GM04503 (cell line): ENCODE data around the gene STRN3.
"Not testable (repeated sequence)": the region's sequence is repeated elsewhere in the genome, so short reads cannot be mapped to it uniquely, and the experiment has no call there.

Source experiments
- DNase-seq: peaks from one replicate; pipeline ENCODE4 v3.0.0-alpha.2; 2012; ENCODE audit warnings: low read depth

The STRN3 gene

DNA sequence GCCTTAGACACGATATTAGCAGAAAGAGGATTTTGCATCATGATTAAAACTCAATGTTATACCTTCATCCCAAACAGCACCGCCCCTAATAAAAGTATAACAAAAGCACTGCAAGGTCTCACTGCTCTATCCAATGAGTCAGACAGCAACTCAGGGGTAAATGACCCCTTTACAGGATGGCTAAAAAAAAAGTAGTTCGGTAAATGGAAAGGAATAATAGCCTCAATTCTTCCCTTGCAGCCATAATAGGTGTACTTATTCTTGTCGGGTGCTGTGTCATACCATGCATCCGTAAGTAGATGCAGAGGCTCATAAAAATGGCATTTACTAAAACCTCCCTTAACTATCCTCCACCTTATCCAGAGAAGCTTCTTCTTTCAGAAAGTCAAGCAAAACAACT lies 54.6 kb downstream of the STRN3 start:
- DNase-seq, result no peak

DNA sequence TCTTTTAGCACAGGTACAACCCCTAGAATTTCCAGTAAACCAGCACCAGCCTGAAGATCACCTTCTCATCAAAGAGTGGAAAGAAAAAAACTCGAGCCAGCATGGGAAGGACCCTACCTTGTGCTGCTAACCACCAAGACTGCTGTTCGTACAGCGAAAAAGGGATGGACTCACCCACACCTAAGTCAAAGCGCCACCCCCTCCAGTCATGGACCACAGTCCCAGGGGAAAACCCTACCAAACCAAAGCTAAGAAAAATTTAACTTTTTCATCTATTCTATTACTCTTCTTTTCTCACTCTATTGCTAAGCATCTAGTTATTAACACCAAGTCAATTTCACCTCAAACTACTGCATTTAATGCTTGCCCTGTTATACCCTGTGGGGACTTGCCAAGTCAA lies 56.4 kb downstream of the STRN3 start:
- DNase-seq, result not testable (repeated sequence)

DNA sequence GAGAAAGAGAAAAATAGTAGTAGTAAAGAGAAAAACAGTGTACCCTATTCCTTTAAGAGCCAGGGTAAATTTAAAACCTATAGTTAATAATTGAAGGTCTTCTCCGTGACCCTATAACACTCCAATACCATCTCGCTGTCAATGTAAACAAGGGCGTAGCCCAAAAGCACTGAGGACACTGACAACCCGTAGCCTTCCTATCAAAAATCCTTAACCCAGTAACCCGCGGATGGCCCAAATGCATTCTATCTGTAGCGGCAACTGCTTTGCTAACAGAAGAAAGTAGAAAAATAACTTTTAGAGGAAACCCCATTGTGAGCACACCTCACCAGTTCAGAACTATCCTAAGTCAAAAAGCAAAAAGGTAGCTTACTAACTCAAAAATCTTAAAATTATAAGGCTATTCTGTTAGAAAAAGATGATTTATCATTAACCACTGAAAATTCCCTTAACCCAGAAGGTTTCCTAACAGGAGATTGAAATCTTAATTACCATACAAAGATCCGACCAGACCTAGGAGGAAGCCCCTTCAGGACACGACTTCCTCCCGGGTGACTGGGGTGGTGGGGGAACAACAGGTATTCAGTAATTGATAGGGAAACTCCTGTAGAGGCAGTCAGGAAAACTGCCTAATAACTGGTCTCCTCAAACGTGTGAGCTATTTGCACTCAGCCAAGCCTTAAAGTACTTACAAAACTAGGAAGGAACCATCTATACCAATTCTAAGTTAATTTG lies 58.6 kb downstream of the STRN3 start:
- not testable (repeated sequence) for DNase-seq

DNA sequence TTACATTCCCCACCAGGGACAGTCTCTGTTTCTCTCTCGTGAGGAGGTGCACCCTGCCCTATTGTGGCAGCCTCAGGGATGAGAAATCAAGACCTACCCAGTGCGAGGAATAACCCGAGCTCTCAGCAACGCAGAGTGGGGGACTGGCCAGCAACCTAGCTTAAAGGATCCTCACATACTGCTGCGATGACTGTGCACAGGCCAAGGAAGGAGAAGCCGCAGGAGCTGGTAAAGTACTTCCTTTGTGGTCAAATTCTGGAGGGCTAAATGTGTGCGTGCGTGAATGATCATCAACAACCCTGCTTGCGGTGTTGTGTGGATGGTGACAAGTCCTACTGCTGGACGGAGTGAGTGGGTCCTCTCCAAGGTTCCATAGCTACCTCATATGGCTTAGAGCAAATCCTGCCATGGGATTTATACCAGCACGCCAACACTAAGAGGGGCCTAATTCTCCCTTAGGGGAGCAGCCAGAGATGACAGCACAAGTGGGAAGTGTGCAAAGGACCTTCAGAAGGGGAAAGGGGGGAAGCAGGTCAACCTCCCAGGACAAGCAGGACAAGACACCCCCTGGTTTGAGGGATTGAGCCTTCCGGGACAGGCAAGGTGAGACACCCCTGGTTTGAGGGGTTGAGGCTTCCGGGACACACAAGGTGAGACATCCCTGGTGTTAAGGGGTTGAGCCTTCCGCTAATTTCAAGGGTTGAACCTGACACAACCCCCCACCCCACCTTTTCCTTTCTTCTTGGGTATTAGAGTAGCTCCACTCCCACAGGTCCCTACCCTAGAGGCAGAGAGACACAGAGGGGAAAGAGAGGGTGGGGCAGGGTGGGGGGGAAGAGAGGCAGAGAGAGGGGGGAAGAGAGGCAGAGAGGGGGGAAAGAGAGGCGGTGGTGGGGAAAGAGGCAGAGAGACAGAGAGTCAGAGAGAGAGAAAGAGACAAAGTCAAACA lies 59.5 kb downstream of the STRN3 start:
- no peak for DNase-seq

DNA sequence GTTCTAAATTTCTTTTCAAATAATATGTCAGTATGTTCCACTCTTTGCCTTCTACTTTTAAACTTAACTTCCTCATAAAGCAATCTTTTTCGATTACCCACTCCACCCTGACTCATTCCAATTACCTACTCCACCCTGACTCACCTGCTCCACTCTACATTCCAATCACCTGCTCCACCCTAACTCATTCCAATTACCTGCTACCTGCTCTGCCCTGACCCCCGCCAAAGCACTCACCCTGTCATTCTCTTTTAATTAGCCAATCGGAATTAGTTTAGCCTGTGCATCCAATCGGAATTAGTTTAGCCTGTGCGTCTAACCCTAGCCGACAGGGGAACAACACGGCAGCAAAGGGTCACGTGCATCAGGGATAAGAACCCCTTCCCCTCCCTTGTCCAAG lies 60.3 kb downstream of the STRN3 start:
- not testable (repeated sequence) for DNase-seq

DNA sequence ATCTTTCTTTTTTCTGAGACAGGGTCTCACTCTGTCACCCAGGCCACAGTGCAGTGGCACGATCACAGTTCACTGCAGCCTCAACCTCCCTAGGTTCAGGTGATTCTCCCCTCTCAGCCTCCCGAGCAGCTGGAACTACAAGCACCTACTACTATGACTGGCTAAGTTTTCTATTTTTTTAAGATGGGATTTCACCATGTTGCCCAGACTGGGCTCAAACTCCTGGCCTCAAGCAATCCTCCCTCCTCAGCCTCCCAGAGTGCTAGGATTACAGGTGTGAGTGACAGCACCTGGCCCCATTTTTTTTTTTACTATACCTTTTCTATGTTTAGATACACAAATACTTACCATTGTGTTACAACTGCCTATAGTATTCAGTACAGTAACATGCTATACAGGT lies 63.6 kb downstream of the STRN3 start:
- not testable (repeated sequence) for DNase-seq

DNA sequence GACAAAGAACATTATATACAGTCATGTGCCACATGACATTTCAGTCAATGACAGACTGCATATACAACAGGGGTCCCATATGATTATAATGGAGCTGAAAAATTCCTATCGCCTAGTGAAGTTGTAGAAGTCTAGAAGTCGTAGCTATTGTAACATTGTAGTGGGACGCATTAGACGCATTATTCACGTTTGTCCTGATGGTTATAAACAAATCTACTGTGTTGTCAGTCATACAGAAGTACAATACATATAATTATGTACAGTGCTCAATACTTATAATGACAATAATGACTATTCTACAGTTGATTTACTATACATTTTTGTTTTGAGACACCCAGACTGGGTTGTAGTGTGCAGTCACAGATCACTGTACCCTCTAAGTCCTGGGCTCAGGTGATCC lies 64.8 kb downstream of the STRN3 start:
- no peak for DNase-seq

DNA sequence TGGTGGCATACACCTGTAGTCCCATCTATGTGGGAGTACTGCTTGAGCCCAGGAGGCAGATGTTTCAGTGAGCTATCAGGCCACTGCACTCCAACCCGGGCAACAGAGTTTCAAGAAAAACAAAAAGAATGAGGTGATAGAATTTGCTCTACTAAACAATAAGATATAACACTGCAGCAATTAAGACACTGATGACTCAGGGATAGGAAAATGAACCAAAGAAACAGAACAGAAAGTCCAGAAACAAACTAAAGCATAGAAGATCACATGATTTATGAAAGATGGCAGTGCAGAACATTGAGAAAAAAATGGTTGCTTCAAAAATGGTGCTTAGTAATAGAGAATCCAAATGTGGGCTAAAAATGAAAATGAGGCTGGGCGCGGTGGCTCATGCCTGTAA lies 66.0 kb downstream of the STRN3 start:
- no peak for DNase-seq

DNA sequence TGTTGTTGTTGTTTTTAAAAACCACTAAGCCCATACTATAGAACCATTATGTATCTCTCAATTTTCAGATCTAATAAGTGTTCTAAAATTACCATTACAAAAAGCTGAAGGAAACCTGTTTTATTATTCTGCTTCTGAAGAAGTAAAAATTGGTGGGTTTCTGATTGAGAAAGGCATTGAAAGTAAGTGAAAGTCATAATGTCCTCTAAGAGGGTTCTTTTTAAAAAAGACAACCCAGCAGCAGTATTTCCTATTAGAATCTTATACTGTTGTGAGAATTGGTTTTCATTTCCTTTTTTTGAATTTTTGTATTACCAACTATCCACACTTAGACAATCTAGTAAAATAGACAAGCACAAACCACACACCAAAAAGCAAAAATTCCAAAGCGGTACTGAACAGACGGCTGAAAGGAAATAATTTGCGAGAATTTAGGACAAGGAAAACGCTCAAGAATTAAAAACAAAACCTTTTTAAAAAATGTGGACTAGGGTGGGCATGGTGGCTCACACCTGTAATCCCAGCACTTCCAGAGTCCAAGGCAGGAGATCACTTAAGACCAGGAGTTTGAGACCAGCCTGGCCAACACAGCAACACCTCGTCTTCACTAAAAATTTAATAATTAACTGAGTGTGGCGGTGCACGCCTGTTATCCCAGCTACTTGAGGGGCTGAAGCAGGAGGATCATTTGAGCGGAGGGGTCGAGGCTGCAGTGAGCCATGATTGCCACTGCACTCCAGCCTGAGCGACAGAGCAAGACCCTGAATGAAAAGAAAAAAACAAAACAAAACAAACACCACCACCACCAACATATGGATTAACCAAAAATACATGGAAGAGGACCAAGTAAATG lies 67.4 kb downstream of the STRN3 start:
- DNase-seq, result no peak

DNA sequence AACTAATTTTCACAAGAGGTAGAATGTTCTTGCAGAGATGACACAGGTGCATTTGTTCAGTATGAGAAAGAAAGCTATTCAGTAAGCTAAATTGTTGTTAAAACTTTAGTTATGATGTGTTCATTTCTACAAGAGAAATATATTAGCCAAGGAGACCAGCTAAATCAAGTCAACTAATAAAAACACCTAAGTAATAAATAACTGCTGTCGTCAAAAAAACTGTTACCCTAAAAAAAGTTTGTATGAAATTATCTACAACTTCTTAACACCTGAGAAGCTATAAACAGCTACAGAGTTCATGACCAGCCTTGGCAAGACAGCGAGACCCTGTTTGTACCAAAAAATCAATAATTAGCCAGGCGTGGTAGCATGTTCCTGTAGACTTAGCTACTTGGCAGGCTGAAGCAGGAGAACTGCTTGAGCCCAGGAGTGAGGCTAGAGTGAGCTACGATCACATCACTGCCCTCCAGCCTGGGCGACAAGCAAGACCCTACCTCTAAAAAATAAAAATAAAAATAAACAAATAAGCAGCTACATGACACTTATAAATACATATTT lies 68.3 kb downstream of the STRN3 start:
- no peak for DNase-seq

DNA sequence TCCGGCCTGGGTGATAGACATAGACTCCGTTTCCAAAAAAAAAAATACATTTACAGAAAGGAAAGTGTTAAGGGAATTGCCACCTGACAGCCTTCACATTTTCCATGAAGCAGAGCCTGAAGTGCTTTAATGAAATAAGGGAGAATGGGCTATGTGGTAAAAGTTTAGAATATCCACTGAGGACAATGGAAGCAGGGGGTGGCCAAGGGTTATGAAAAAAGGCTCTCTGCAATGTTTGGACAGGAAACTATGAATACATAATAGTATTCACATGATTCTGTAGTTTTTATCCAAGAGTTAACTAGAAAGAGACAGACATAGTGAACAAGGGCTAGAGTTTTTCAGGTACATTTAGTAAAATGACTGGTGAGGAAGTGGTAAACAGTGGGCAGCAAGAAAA lies 76.5 kb downstream of the STRN3 start:
- no peak for DNase-seq

DNA sequence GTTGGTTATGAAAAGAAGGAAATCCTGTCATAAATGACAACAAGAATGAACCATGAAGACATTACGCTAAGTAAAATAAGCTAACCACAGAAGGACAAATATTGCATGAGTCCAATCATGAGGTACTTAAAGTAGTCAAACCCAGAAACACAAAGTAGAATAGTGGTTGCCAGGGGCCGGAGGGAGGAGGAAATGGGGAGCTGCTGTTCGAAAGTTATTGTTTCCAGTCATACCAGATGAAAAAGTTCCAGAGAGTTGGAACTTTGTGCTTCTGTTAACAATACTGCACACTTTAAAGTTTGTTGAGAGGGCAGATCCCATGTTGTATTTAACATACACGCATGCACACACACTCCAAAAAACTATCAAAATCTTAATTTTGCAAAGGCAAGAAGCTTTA lies 82.5 kb downstream of the STRN3 start:
- no peak for DNase-seq

DNA sequence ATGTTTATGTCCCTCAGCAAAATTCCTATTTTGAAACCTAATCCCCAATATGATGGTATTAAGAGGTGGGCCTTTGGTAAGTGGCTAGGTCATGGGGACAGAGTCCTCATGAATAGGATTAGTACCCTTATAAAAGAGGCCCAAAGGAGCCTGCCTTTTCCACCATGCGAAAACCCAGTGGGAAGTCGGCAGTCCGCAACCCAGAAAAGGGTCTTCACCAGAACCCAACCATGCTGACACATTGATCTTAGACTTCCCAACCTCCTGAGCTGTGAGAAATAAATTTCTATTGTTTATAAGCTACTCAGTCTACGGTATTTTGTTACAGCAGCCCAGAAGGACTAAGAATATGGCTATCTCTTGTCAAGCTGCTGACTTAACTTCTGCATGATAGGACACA lies 85.3 kb downstream of the STRN3 start:
- DNase-seq, result no peak

DNA sequence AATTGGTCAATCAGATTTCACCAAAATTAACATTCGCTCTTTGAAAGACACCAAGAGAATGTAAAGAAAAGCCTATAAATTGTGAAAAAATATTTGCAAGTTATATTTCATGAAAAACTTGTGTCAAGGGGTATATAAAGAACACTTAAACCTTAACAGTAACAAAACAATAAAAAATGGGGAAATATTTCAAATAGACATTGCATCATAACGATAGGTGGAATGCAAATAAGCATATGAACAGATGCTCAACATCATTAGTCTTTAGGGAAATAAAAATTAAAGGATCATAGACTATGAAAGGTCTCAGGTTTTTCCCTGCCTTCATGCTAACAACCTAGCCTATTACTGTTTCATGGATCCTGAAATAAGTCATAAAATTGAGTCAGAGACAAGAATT lies 87.6 kb downstream of the STRN3 start:
- no peak for DNase-seq

DNA sequence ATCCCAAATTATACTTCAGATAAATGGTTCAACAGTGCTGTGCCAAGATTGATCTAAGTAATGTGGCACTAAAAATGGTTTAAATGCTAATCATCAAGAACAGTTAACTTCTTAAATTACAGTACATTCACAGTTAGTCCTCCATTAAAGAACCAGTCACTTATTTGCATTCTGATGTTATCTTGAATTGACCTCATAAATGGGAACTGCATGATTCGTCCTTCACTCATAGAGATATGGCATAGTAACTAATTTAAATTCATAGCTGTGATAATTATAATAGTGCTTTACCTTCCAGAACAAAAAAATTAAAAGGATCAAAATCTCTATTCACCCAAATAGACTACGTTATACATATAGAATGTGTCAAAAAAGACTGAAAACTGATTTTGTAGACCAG lies 90.7 kb downstream of the STRN3 start:
- DNase-seq, result no peak

DNA sequence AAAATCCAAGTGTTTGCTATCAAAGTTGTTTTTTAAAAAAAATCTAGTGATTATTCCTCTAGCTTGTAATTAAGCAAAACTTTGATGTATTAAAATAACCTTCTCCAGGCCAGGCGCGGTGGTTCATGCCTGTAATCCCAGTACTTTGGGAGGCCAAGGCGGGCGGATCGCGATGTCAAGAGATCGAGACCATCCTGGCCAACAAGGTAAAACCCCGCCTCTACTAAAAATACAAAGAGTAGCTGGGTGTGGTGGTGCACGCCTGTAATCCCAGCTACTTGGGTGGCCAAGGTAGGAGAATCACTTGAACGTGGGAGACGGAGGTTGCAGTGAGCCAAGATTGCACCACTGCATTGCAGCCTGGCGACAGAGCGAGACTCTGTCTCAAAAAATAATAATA lies 92.2 kb downstream of the STRN3 start:
- not testable (repeated sequence) for DNase-seq

DNA sequence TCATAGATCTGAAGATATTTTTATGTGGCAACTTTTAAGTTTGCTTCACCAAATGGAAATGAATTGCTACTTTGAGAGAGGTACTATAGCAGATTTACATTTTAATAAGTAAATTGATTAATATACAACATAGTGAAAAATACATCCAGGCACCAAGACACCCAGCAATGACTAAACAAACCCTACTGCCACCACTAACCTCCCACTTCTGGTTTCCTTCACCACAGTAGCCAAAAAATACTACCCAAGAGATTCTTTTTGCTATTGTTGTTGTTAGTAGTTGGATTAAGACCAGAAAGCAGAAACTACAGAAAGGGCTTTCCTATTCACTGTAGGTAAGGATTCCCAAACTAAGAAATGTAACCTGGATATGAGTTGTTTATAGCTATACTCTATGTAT lies 97.7 kb downstream of the STRN3 start:
- DNase-seq, result no peak

DNA sequence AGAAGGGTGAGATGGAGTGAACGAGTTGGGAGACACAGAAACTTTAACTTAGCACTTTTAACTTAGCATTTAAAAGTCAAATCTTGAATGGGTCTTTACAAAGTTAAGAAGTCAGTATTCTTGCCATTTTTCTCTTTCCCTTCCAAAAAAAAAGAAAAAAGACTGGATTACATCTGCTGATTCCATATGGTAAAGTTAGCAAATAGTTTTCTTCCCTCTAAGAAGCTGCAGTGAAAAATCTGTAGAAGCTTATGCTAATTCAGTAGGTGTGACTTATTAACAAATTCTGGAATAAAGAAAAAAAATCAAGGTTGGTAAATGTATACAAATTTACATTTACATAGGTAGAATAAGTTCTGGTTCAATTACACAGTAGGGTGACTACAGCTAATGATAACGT lies 100.9 kb downstream of the STRN3 start:
- no peak for DNase-seq

DNA sequence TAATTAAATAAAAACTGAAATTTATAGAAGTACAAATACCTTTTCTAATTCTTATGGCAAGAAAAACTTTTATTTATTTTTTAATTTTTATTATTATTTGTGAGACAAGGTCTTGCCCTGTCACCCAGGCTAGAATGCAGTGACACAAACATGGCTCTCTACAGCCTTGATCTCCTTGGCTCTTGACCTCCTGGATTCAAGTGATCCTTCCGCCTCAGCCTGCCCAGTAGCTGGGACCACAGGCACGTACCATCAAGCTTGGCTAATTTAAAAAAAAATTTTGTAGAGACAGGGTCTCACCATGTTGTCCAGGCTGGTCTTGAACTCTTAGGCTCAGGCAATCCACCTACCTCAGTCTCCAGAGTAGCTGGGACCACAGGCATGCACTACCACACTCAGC lies 104.4 kb downstream of the STRN3 start:
- no peak for DNase-seq

DNA sequence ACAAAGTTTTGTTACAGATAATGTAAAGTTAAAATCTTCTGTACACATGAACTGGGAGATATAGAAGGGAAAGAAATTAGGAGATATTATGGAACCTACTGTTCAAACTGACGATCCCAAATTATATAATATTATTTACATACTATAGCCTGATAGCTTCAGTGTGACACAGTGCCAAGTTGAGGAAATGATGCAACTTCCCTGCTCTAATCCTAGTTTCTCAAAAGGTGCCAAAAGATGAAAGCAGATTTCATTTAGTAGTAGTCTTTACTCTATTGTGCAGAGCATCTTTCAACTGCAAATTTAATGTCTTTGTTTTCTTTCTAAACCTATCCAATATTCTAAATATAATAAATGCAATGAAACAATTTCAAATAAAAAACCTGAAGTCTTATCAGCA lies 104.9 kb downstream of the STRN3 start:
- no peak for DNase-seq

DNA sequence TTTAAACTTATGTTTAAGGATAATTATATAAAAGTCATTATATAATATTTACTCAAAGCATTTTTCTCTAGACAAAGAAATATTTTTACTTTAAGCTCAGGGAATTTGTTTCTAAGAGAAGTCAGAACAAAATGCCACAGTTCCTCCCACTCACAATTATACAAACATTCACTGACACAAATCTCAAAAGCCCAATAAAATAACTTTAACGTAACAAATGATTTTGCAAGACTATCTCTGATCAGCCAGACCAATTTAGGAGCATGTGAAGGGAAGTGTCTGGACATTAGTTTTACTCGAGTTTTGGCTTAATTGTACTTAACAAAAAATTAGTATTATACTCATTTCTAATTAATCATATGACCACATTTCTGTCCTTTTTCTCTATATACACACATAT lies 110.6 kb downstream of the STRN3 start:
- no peak for DNase-seq

DNA sequence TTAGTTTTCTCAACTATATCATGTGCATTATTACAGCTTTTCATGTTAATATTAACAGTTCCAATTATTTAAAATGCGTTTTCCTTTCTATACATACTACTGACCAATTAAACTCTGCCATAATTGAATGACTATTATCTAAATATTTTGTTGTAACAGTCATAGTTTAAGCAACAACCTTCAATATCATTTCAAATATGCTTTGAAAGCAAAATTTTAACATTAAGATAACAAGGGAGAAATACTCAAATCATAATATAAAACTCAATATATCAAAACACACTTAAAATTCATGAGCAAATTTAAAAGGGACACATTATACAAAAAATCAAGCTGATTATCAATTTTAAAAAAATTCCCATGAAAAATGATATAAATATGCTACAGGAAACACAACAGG lies 111.4 kb downstream of the STRN3 start:
- no peak for DNase-seq
